Prostate gland (tissue), 2 donors: ENCODE data around the gene BACH1. TPM values are rescaled to one million over a fixed set of nuclear protein-coding genes. Genes with fewer than 3 reads are reported as not detected.

Experiments
- DNase-seq: peaks from one replicate; pipeline ENCODE4 v3.0.0-alpha.2; 2019; ENCODE audit warnings: low spot score
- H3K27ac ChIP-seq, 2 donors: fragments of 200-600 bp; sonication (generic); 2 replicates each; pipeline ENCODE4 v1.5.1; 2017 to 2019
- H3K27me3 ChIP-seq: fragments of 200-600 bp; sonication (generic); replicated peaks from 2 replicates; pipeline ENCODE4 v1.5.1; 2019; ENCODE audit not compliant: insufficient read depth
- H3K36me3 ChIP-seq, 2 donors: fragments of 200-600 bp; sonication (generic); 1 replicate in 1 of 2; 2 replicates in 1 of 2; pipeline versions ENCODE4 v1.5.1 to v1.8.1; 2017 to 2019
- H3K4me1 ChIP-seq: fragments of 200-600 bp; sonication (generic); replicated peaks from 2 replicates; pipeline ENCODE4 v1.5.1; 2019
- H3K4me3 ChIP-seq, 2 donors: fragments of 200-600 bp; sonication (generic); 2 replicates each; pipeline ENCODE4 v1.5.1; 2017 to 2019
- H3K9me3 ChIP-seq: fragments of 200-600 bp; sonication (generic); 2 replicates; pipeline ENCODE4 v1.5.1; 2017
- POLR2A ChIP-seq: fragments of 450-650 bp; IDR thresholded peaks from one replicate; pipeline ENCODE4 v1.6.1; 2016; ENCODE audit warnings: antibody characterized with exemption, mild to moderate bottlenecking
- POLR2AphosphoS5 ChIP-seq: sonication (generic); formaldehyde crosslinking; IDR thresholded peaks from one replicate; pipeline ENCODE4 v1.6.1; 2017; ENCODE audit warnings: antibody characterized with exemption
- WGBS: methylation state at CpG from one replicate; pipeline ENCODE4 v1.1.5; 2018; 5-methylcytosine and 5-hydroxymethylcytosine counted together
- intact Hi-C: fragments of 100-400 bp; cut with DNase I; formaldehyde crosslinking; loops from one replicate; pipeline ENCODE4 v1.14.2; 2022
- total RNA-seq, 2 donors: library from RNA; depleted of rRNA; stranded (reverse); fragments of >200 nt; gene quantifications; one replicate each; pipeline ENCODE4 v1.1.0, GENCODE V29; 2016
- TF ChIP-seq, protein P1 (sequence below), 4 experiments: fragments of 200-600 bp in 2 of 4; fragments of 450-650 bp in 2 of 4; sonication (generic) in 2 of 4; IDR thresholded peaks; 1 replicate in 3 of 4; 2 replicates in 1 of 4; pipeline ENCODE4 v1.5.1; 2016 to 2019; ENCODE audit warnings: antibody characterized with exemption in 4 of 4, mild to moderate bottlenecking in 2 of 4, moderate library complexity in 2 of 4

BACH1 gene
- total RNA-seq, 2 donors from 2014 or later: 42.4 to 46.2 TPM

DNA sequence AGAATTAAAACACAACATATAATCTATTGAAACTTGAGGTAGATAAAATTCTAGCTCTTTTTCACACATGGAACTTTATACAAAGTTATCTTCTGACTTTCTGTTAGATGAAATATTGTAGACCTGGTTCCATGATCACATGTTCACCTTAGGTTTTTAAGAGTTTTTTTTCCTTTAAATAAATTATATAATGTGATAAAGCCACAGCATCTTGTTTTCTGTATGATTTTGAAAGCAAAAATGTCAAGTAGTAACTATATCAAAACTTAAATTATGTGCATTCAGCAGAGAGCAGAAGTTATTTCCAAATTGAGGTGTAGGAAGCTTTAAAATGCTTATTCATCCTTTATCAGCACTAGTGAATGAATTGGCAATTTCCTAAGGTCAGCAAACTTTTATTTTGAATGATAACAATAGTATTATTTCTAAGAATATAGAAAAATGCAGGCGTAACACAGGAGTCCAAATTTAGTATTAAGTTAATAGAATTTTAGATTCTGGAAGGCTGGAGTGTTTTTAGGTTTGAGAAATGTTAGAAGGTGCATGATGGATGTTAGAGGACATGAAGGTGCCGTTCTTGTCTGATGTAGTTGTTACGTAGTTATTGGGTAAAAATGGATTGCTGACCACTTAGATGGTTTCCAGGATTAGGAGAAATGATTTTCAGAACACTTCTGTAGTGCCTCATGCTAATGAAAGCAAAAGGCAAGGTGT is 17.5 kb downstream of the BACH1 start:
- TF ChIP-seq, protein P1, sequence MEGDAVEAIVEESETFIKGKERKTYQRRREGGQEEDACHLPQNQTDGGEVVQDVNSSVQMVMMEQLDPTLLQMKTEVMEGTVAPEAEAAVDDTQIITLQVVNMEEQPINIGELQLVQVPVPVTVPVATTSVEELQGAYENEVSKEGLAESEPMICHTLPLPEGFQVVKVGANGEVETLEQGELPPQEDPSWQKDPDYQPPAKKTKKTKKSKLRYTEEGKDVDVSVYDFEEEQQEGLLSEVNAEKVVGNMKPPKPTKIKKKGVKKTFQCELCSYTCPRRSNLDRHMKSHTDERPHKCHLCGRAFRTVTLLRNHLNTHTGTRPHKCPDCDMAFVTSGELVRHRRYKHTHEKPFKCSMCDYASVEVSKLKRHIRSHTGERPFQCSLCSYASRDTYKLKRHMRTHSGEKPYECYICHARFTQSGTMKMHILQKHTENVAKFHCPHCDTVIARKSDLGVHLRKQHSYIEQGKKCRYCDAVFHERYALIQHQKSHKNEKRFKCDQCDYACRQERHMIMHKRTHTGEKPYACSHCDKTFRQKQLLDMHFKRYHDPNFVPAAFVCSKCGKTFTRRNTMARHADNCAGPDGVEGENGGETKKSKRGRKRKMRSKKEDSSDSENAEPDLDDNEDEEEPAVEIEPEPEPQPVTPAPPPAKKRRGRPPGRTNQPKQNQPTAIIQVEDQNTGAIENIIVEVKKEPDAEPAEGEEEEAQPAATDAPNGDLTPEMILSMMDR (IDR thresholded peaks at IDR 0.05): no peak
- TF ChIP-seq POLR2AphosphoS5 (no peak), POLR2A (no peak)
- Histone ChIP-seq H3K4me1 (no peaks in the 10 kb centered on the region), H3K9me3 (no peaks in the 10 kb centered on the region), H3K36me3 (no peaks in the 10 kb centered on the region), H3K27me3 (no peaks in the 10 kb centered on the region), H3K4me3 (no peak overlapping the region), H3K27ac (no peak overlapping the region)
- no peak for DNase-seq
- 92% methylated on average over 3 of the region's 3 CpGs for WGBS
- intact Hi-C loops: no loop called here

DNA sequence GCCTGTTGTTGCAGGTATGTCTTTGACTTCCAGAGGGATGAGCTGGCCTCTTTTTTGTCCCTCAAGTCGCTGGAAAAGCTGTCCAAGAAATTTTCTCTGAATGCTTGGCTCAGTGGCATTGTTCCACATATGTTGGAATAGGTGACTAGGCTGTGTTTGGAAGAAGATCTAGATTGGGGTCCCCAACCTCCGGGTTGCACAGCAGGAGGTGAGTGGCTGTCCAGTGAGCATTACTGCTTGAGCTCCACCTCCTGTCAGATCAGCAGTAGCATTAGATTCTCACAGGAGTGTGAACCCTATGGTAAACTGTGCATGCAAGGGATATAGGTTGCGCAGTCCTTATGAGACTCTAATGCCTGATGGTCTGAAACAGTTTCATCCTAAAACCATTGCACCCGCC is 18.1 kb downstream of the BACH1 start:
- WGBS: 91% methylated on average over 4 of the region's 4 CpGs
- H3K4me1 ChIP-seq: no peaks in the 10 kb centered on the region
- H3K9me3 ChIP-seq: no peaks in the 10 kb centered on the region
- H3K27ac ChIP-seq: no peak overlapping the region
- no peaks in the 10 kb centered on the region for H3K27me3 ChIP-seq
- no peak for DNase-seq
- no peak overlapping the region for H3K4me3 ChIP-seq
- no peaks in the 10 kb centered on the region for H3K36me3 ChIP-seq
- TF ChIP-seq, protein P1 (IDR thresholded peaks at IDR 0.05): no peak
- TF ChIP-seq POLR2AphosphoS5 (no peak), POLR2A (no peak)
- intact Hi-C loops: no loop called here

DNA sequence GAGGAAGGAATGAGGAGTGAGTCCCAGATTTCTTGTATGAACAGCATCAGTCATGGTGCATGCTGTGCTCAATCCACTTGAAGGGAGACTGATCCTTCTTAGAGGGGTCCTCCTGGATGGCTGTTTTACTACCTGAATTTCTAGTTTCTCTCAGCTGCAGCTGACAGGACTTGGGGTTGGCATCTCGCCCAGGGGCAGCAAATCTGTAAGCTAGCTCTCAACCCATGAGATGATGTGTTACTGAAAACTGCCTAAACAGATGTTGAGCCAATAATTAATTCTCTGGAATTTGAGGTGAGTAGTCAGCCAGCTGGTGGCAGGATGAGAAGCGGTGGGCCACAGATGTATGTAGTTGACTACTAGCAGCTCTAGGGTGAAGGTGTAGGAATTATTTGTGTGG is 19.6 kb downstream of the BACH1 start:
- DNase-seq: no peak
- TF ChIP-seq POLR2AphosphoS5: no peak
- Histone ChIP-seq H3K4me1 (no peaks in the 10 kb centered on the region), H3K4me3 (no peak overlapping the region), H3K27me3 (no peaks in the 10 kb centered on the region), H3K27ac (no peak overlapping the region), H3K9me3 (no peaks in the 10 kb centered on the region), H3K36me3 (no peaks in the 10 kb centered on the region)
- WGBS: 80% methylated on average over 2 of the region's 2 CpGs
- intact Hi-C loops: no loop called here

- intact Hi-C loops: no loop called here
- 94% methylated on average over 6 of the region's 6 CpGs for WGBS
- H3K36me3 ChIP-seq: no peaks in the 10 kb centered on the region
- H3K9me3 ChIP-seq: no peaks in the 10 kb centered on the region
- no peak overlapping the region for H3K4me3 ChIP-seq
- DNase-seq: no peak
- H3K27me3 ChIP-seq: no peaks in the 10 kb centered on the region
- TF ChIP-seq, protein P1 (IDR thresholded peaks at IDR 0.05): no peak
- TF ChIP-seq POLR2AphosphoS5 (no peak), POLR2A (no peak)
- no peaks in the 10 kb centered on the region for H3K4me1 ChIP-seq
- no peak overlapping the region for H3K27ac ChIP-seq
These were observed 21.3 kb downstream of the BACH1 start for GRCh38 chr21:29320031-29320430.

DNA sequence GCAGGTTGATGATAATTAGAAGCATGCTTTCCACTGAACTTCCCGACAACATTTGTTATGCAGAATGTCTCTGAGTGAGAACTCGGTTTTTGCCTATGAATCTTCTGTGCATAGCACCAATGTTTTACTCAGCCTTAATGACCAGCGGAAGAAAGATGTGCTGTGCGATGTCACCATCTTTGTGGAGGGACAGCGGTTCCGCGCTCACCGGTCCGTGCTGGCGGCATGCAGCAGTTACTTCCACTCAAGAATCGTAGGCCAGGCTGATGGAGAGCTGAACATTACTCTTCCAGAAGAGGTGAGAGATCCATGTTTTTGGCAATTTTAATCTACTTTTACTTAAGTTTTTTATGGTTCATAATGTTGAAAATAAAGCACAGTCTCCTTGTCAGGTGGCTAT is 22.5 kb downstream of the BACH1 start:
- no peak overlapping the region for H3K27ac ChIP-seq
- no peak overlapping the region for H3K4me3 ChIP-seq
- 97% methylated on average over 11 of the region's 11 CpGs for WGBS
- intact Hi-C loops: no loop called here
- H3K27me3 ChIP-seq: no peaks in the 10 kb centered on the region
- no peaks in the 10 kb centered on the region for H3K36me3 ChIP-seq
- H3K9me3 ChIP-seq: no peaks in the 10 kb centered on the region
- DNase-seq: no peak
- H3K4me1 ChIP-seq: no peaks in the 10 kb centered on the region
- TF ChIP-seq, protein P1 (IDR thresholded peaks at IDR 0.05): no peak
- no peak for TF ChIP-seq POLR2A
- no peak for TF ChIP-seq POLR2AphosphoS5
